C4-2B (cell line): ENCODE results near the gene SYNPO2.

Experiments used
- ZFX ChIP-seq: fragments of 450-650 bp; IDR thresholded peaks from 2 replicates; pipeline ENCODE4 v1.6.1; 2017
- TF ChIP-seq, protein P1 (sequence below): fragments of 450-650 bp; conservative IDR thresholded peaks from 2 replicates; pipeline ENCODE4 v1.5.1; 2017; ENCODE audit warnings: mild to moderate bottlenecking

DNA sequence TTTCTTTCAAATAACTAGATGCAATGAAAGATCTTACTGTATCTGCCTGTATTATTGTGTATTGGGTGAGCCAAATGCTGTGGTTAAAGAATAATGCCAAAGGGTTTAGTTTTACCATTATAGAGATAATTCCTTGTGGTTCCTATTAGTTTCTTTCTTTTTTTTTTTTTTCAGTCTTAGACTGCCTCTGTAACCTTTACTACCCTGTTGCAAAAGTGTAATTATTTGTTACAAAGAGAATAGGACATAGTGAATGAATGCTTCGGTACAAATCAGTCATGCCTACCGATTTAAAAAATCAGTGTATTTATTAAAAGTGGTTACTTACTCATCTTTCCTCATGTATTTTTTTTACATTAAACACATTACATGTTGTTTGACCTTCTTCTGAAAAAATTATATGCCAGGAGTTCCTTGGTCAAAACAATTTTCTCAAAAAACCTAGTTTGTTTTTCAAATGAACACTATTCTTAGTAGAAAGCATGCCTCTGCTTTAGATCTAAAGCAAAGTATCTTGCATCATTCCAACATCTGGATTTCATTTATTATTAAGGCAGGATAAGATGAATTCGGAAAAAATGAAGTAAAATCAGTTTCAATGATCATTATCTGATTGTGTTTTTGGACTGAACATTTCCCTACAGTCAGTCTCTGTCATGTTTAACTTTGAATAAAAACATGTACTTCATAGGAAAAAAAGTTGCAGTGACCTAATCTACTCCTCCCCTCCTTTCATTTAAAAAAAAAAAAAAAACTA, 21.2 kb upstream of the SYNPO2 start:
- TF ChIP-seq, protein P1, sequence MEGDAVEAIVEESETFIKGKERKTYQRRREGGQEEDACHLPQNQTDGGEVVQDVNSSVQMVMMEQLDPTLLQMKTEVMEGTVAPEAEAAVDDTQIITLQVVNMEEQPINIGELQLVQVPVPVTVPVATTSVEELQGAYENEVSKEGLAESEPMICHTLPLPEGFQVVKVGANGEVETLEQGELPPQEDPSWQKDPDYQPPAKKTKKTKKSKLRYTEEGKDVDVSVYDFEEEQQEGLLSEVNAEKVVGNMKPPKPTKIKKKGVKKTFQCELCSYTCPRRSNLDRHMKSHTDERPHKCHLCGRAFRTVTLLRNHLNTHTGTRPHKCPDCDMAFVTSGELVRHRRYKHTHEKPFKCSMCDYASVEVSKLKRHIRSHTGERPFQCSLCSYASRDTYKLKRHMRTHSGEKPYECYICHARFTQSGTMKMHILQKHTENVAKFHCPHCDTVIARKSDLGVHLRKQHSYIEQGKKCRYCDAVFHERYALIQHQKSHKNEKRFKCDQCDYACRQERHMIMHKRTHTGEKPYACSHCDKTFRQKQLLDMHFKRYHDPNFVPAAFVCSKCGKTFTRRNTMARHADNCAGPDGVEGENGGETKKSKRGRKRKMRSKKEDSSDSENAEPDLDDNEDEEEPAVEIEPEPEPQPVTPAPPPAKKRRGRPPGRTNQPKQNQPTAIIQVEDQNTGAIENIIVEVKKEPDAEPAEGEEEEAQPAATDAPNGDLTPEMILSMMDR = no peak
- TF ChIP-seq ZFX = no peak
